ENCODE results near the gene SMIM41. TPM values are rescaled to one million over a fixed set of nuclear protein-coding genes. Genes with fewer than 3 reads are reported as not detected.
A peak's percentile ranks its signal among the peaks of the same experiment; 100 is the strongest.

The SMIM41 gene
- polyA plus RNA-seq, 2 of the 4 experiments (the other 2 are of a cell fraction) = not detected

DNA sequence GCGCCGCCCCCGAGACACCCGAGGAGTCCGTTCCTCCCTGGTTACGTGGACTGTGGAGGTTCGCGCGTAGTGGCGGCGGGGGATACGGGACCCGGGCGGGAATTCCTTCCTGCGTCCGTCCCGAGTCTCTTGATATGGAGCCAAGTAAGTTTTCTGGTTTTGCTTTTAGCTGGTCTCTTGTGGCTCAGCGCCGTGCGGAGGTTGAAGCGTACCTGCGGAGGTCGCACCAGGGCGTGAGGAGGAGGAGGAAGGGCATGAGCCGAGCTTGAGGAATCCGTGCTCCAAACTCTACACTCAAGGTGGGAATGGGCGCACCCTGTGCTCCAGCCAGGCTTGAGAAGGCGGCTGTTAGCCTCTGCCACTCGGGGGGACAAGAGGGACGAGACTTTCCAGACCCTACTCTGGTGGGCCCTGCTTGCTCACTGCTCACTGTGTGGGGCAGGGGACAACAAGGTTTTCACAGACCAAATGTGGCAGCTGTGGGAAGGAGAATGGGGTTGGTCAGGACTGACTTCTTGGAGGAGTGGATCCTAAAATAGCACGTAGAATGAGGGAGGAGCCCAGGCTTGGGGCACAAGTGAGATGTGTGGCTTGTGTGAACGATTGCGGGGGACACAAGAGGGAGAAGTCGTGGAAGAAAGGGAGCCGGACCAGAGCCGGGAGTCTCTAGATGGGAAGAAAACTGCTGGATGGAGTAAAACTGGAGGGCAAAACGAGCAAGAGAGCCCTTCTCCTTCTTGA lies 9.1 kb upstream of the SMIM41 start:
- peak in 1 of 2 experiments; percentile 47; a peak in 5 of 6 replicates for ATAC-seq
- CTCF ChIA-PET = interaction anchor here (0.6 to 42.5 kb wide), 17 partner anchors 10 to 968 kb away, joined by 3 to 1730 read pairs (median 5); partner anchors contain the start of genes NR4A1 and SMIM41
- 5% methylated on average over 25 of the region's 37 CpGs for WGBS (ENCODE audit: missing lambda C conversion rate)

DNA sequence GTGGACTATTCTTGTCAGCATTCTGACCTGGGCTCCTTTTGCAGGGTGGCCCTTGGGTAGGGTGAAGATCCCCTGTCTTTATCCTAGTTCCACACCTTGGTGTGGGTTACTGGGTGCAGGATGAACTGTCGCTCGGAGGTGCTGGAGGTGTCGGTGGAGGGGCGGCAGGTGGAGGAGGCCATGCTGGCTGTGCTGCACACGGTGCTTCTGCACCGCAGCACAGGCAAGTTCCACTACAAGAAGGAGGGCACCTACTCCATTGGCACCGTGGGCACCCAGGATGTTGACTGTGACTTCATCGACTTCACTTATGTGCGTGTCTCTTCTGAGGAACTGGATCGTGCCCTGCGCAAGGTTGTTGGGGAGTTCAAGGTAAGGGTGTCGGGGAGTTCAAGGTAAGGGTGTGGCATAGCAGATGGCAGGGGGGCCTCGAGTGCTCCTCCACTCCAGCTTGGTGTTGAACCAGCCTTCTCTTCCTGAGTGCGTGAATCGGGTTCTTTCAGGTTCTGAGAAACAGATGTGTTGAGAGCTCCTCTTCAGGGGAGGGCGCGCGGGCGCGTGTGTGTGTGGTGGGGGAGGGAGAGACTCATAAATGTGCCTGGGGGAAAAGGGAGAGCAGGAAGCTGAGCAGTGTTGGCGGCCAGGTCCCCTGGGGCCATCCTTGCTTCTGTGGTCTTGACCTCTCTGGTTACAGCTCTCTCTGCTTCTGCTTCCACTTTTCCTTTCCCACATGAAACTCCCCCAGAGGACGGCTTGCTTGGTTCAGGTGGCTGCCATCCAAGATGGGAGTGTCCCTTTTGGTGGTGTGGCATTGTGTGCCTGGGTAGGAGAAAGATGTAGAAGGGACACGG lies 5.7 kb upstream of the SMIM41 start:
- TF ChIP-seq NFE2L2 (conservative IDR thresholded peaks at IDR 0.05; ENCODE audit: low read length) = no peak
- TF ChIP-seq BCL3 (IDR thresholded peaks at IDR 0.05) = no peak
- TF ChIP-seq HOXA7 (CRISPR knock-in tag; IDR thresholded peaks at IDR 0.05) = no peak
- no peak for TF ChIP-seq RNF2 (IDR thresholded peaks at IDR 0.05; ENCODE audit: borderline replicate concordance, low read depth)
- TF ChIP-seq MAX (IDR thresholded peaks at IDR 0.05) = no peak
- no peak for TF ChIP-seq SREBF2 (IDR thresholded peaks at IDR 0.05)
- TF ChIP-seq, protein P1, sequence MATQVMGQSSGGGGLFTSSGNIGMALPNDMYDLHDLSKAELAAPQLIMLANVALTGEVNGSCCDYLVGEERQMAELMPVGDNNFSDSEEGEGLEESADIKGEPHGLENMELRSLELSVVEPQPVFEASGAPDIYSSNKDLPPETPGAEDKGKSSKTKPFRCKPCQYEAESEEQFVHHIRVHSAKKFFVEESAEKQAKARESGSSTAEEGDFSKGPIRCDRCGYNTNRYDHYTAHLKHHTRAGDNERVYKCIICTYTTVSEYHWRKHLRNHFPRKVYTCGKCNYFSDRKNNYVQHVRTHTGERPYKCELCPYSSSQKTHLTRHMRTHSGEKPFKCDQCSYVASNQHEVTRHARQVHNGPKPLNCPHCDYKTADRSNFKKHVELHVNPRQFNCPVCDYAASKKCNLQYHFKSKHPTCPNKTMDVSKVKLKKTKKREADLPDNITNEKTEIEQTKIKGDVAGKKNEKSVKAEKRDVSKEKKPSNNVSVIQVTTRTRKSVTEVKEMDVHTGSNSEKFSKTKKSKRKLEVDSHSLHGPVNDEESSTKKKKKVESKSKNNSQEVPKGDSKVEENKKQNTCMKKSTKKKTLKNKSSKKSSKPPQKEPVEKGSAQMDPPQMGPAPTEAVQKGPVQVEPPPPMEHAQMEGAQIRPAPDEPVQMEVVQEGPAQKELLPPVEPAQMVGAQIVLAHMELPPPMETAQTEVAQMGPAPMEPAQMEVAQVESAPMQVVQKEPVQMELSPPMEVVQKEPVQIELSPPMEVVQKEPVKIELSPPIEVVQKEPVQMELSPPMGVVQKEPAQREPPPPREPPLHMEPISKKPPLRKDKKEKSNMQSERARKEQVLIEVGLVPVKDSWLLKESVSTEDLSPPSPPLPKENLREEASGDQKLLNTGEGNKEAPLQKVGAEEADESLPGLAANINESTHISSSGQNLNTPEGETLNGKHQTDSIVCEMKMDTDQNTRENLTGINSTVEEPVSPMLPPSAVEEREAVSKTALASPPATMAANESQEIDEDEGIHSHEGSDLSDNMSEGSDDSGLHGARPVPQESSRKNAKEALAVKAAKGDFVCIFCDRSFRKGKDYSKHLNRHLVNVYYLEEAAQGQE (IDR thresholded peaks at IDR 0.05) = no peak
- TF ChIP-seq EP300 (IDR thresholded peaks at IDR 0.05) = no peak
- TF ChIP-seq HOXB13 (CRISPR knock-in tag; IDR thresholded peaks at IDR 0.05; ENCODE audit: low read depth) = no peak
- TF ChIP-seq JUN (IDR thresholded peaks at IDR 0.05) = no peak
- TF ChIP-seq CHD4 (IDR thresholded peaks at IDR 0.05; ENCODE audit: borderline replicate concordance) = no peak
- TF ChIP-seq, protein P2, sequence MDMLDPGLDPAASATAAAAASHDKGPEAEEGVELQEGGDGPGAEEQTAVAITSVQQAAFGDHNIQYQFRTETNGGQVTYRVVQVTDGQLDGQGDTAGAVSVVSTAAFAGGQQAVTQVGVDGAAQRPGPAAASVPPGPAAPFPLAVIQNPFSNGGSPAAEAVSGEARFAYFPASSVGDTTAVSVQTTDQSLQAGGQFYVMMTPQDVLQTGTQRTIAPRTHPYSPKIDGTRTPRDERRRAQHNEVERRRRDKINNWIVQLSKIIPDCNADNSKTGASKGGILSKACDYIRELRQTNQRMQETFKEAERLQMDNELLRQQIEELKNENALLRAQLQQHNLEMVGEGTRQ (IDR thresholded peaks at IDR 0.05) = no peak
- TF ChIP-seq POLR2A (IDR thresholded peaks at IDR 0.05; ENCODE audit: low read length) = no peak
- no peak for TF ChIP-seq HEYL (CRISPR knock-in tag; IDR thresholded peaks at IDR 0.05)
- no peak for TF ChIP-seq RFX5 (IDR thresholded peaks at IDR 0.05)
- TF ChIP-seq, protein P3, sequence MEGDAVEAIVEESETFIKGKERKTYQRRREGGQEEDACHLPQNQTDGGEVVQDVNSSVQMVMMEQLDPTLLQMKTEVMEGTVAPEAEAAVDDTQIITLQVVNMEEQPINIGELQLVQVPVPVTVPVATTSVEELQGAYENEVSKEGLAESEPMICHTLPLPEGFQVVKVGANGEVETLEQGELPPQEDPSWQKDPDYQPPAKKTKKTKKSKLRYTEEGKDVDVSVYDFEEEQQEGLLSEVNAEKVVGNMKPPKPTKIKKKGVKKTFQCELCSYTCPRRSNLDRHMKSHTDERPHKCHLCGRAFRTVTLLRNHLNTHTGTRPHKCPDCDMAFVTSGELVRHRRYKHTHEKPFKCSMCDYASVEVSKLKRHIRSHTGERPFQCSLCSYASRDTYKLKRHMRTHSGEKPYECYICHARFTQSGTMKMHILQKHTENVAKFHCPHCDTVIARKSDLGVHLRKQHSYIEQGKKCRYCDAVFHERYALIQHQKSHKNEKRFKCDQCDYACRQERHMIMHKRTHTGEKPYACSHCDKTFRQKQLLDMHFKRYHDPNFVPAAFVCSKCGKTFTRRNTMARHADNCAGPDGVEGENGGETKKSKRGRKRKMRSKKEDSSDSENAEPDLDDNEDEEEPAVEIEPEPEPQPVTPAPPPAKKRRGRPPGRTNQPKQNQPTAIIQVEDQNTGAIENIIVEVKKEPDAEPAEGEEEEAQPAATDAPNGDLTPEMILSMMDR (IDR thresholded peaks at IDR 0.05) = no peak
- ChIA-PET CTCF (interaction anchor here (1.1 to 42.5 kb wide), 3 partner anchors 8 to 50 kb away, joined by 3 to 1730 read pairs (median 256); partner anchors contain the start of gene SMIM41), POLR2A (no interaction called here)
- DNase-seq (ENCODE audit: low read depth in 1 of 2, low spot score in 1 of 2) (no peak), ATAC-seq (no peak), FAIRE-seq (no peak)
- Histone ChIP-seq H3K9me3 (no peaks in the 10 kb centered on the region), H3K4me2 (no peak overlapping the region), H3K27ac (no peak overlapping the region), H3K4me1 (peaks cover 22% of the 10 kb centered on the region), H3K4me3 (no peak overlapping the region)
- 90% methylated on average over 23 of the region's 23 CpGs for WGBS (ENCODE audit: missing lambda C conversion rate)

More for the DNA sequence above, 9.1 kb upstream of the SMIM41 start:
- DNase-seq (ENCODE audit: low read depth in 1 of 2, low spot score in 1 of 2) (no peak), FAIRE-seq (no peak)
- H3K4me3 ChIP-seq = peak overlapping the region; percentile 100
- peaks cover 22% of the 10 kb centered on the region for H3K4me1 ChIP-seq
- POLR2A ChIA-PET = interaction anchor here (1.0 to 2.8 kb wide), 9 partner anchors 10 to 809 kb away, joined by 3 to 26 read pairs (median 8); partner anchors contain the start of gene NR4A1
- H3K27ac ChIP-seq = peak overlapping the region; percentile 98 to 100
- TF ChIP-seq ZFP36 (IDR thresholded peaks at IDR 0.05; ENCODE audit: borderline replicate concordance, partially characterized antibody) (no peak), PHF8 (IDR thresholded peaks at IDR 0.05; ENCODE audit: borderline replicate concordance, low read depth) (0 out of 2 replicates have a peak, but pooled peaks have one; percentile 22)
- peak overlapping the region; percentile 96 for H3K4me2 ChIP-seq
- no peaks in the 10 kb centered on the region for H3K9me3 ChIP-seq
